ENCODE data around the gene ABCC5.
"Not testable (repeated sequence)": the region's sequence is repeated elsewhere in the genome, so short reads cannot be mapped to it uniquely, and the experiment has no call there.

ABCC5 gene

GRCh38 chr3:184017672-184018423 is at the start of gene ABCC5:
ABCC5 (minus strand) TSS chr3:184017884; CDS start chr3:184014392, 3,492 bp downstream.
- DNase-seq, result peak; percentile 85

- no peak for DNase-seq
Observed at GRCh38 chr3:184066211-184066610, 48.5 kb upstream of the ABCC5 start.

GRCh38 chr3:184062637-184063036 is 45.0 kb upstream of the ABCC5 start:
- DNase-seq, result no peak

GRCh38 chr3:184059424-184059823 is 41.7 kb upstream of the ABCC5 start:
- DNase-seq, result no peak

GRCh38 chr3:184058029-184058428 is 40.3 kb upstream of the ABCC5 start:
- DNase-seq, result no peak

GRCh38 chr3:184052767-184053166 is 35.1 kb upstream of the ABCC5 start, which contains the start of gene HTR3C:
HTR3C (plus strand) TSS chr3:184053047; CDS start chr3:184053081, 34 bp downstream.
- DNase-seq, result no peak

GRCh38 chr3:184050217-184050847 is 32.6 kb upstream of the ABCC5 start:
- DNase-seq, result no peak

GRCh38 chr3:184045995-184046394 is 28.3 kb upstream of the ABCC5 start:
- DNase-seq, result no peak

GRCh38 chr3:184042617-184043016 is 24.9 kb upstream of the ABCC5 start:
- no peak for DNase-seq

- no peak for DNase-seq
Observed at GRCh38 chr3:184040010-184040409, 22.3 kb upstream of the ABCC5 start.

- no peak for DNase-seq
Observed at GRCh38 chr3:184039414-184039813, 21.7 kb upstream of the ABCC5 start.

- DNase-seq, result not testable (repeated sequence)
Observed at GRCh38 chr3:184038307-184038706, 20.6 kb upstream of the ABCC5 start.

GRCh38 chr3:184037816-184038215 is 20.1 kb upstream of the ABCC5 start:
- no peak for DNase-seq

- no peak for DNase-seq
Observed at GRCh38 chr3:184031187-184031792, 13.6 kb upstream of the ABCC5 start, which contains the start of gene HTR3D. HTR3D (plus strand) TSS chr3:184031742; CDS start chr3:184031742, 0 bp downstream.

- no peak for DNase-seq
Observed at GRCh38 chr3:184030536-184030935, 12.9 kb upstream of the ABCC5 start.

- no peak for DNase-seq
Observed at GRCh38 chr3:184029443-184029842, 11.8 kb upstream of the ABCC5 start.

- DNase-seq, result not testable (repeated sequence)
Observed at GRCh38 chr3:184028275-184028890, 10.7 kb upstream of the ABCC5 start.

- DNase-seq, result not testable (repeated sequence)
Observed at GRCh38 chr3:184025256-184025655, 7.6 kb upstream of the ABCC5 start.

- no peak for DNase-seq
Observed at GRCh38 chr3:184022323-184022722, 4.6 kb upstream of the ABCC5 start.

- DNase-seq, result no peak
Observed at GRCh38 chr3:184018424-184018973, 815 bp upstream of the ABCC5 start.

- DNase-seq, result peak; percentile 50 to 65
Observed at GRCh38 chr3:184016811-184017671, 643 bp downstream of the ABCC5 start.

GRCh38 chr3:184016169-184016570 is 1.5 kb downstream of the ABCC5 start:
- no peak for DNase-seq

All from stimulated activated CD4-positive, alpha-beta T cell treated with anti-CD3 and anti-CD28 coated beads, Interleukin-2, amount 100 ng/mL, for 24 hours (primary cell).